Loucy (cell line): Measurements from ENCODE around the gene LILRB5.
"Not testable (repeated sequence)": the region's sequence is repeated elsewhere in the genome, so short reads cannot be mapped to it uniquely, and the experiment has no call there.

Experiments
- H2AFZ ChIP-seq: fragments of 200-600 bp; sonication (generic); 2 replicates; pipeline ENCODE4 v1.6.0; 2016; ENCODE audit warnings: antibody characterized with exemption, mild to moderate bottlenecking, low read length, moderate library complexity
- H3F3A ChIP-seq: fragments of 200-600 bp; 2 replicates; pipeline ENCODE4 v1.6.0; 2016; ENCODE audit warnings: antibody characterized with exemption, low read depth, mild to moderate bottlenecking
- H3K27me3 ChIP-seq: fragments of 200-600 bp; sonication (generic); 2 replicates; pipeline ENCODE4 v1.6.1; 2014; ENCODE audit warnings: low read length, mild to moderate bottlenecking; ENCODE audit not compliant: insufficient read depth, poor library complexity, severe bottlenecking
- H3K36me3 ChIP-seq: fragments of 200-600 bp; sonication (generic); 2 replicates; pipeline ENCODE4 v1.6.1; 2016; ENCODE audit warnings: low read length; ENCODE audit not compliant: insufficient read depth
- H3K4me1 ChIP-seq: fragments of 200-600 bp; sonication (generic); 2 replicates; pipeline ENCODE4 v1.5.1; 2014; ENCODE audit warnings: low read length, mild to moderate bottlenecking; ENCODE audit not compliant: insufficient read depth, poor library complexity, severe bottlenecking
- H3K4me2 ChIP-seq: fragments of 200-600 bp; sonication (generic); 2 replicates; pipeline ENCODE4 v1.6.0; 2014; ENCODE audit warnings: antibody characterized with exemption, low read length, low read depth, mild to moderate bottlenecking; ENCODE audit not compliant: poor library complexity, severe bottlenecking
- H3K4me3 ChIP-seq: fragments of 200-600 bp; sonication (generic); 2 replicates; pipeline ENCODE4 v1.5.1; 2014; ENCODE audit warnings: low read length, mild to moderate bottlenecking, mixed read lengths; ENCODE audit not compliant: poor library complexity, severe bottlenecking
- H3K79me2 ChIP-seq: fragments of 200-600 bp; sonication (generic); 2 replicates; pipeline ENCODE4 v1.6.1; 2014; ENCODE audit warnings: low read length; ENCODE audit not compliant: insufficient read depth
- H3K9ac ChIP-seq: fragments of 200-600 bp; sonication (generic); 2 replicates; pipeline ENCODE4 v1.6.0; 2014; ENCODE audit warnings: mild to moderate bottlenecking, low read depth, low read length, moderate library complexity; ENCODE audit not compliant: poor library complexity, severe bottlenecking
- H3K9me2 ChIP-seq: fragments of 200-600 bp; sonication (generic); replicated peaks from 2 replicates; pipeline ENCODE4 v1.6.1; 2016; ENCODE audit warnings: low read depth, low read length, mixed read lengths
- H3K9me3 ChIP-seq: fragments of 200-600 bp; sonication (generic); 2 replicates; pipeline ENCODE4 v1.6.1; 2014; ENCODE audit warnings: mild to moderate bottlenecking, antibody characterized with exemption, low read length, low read depth; ENCODE audit not compliant: insufficient read depth
- H4K20me1 ChIP-seq: fragments of 200-600 bp; sonication (generic); 2 replicates; pipeline ENCODE4 v1.6.0; 2014; ENCODE audit warnings: antibody characterized with exemption, low read length, mild to moderate bottlenecking; ENCODE audit not compliant: insufficient read depth, poor library complexity, severe bottlenecking
- EZH2phosphoT487 ChIP-seq: fragments of 200-600 bp; IDR thresholded peaks from 2 replicates; pipeline ENCODE4 v1.6.1; 2018; ENCODE audit warnings: antibody characterized with exemption, mild to moderate bottlenecking, moderate library complexity, borderline replicate concordance
- TF ChIP-seq, protein P1 (sequence below): fragments of 200-600 bp; sonication (generic); conservative IDR thresholded peaks from 2 replicates; pipeline ENCODE4 v1.5.1; 2014; ENCODE audit warnings: mild to moderate bottlenecking, antibody characterized with exemption, low read length

Gene LILRB5

DNA sequence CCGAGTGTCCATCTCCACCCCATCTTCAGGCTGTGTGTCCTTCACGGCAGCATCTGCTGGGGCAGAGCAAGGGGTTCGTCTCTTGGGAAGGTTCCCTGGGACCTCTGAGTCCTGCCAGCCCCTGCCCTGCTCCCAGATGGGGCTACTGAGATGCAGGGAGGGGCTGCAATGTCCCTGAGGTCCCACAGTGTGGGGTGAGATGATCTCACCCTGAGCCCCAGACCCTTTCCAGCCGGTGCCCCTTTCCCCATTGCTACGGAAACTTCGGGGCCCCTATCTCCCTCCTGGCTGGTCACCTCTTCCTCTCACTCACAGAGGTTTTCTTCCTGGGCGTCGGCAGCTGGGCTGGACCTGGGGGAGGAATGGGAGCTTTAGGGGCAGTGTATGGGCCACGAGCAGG is 18.9 kb upstream of the LILRB5 start:
- H3K4me3 ChIP-seq, result no peak overlapping the region
- H4K20me1 ChIP-seq, result no peaks in the 10 kb centered on the region
- TF ChIP-seq, protein P1, sequence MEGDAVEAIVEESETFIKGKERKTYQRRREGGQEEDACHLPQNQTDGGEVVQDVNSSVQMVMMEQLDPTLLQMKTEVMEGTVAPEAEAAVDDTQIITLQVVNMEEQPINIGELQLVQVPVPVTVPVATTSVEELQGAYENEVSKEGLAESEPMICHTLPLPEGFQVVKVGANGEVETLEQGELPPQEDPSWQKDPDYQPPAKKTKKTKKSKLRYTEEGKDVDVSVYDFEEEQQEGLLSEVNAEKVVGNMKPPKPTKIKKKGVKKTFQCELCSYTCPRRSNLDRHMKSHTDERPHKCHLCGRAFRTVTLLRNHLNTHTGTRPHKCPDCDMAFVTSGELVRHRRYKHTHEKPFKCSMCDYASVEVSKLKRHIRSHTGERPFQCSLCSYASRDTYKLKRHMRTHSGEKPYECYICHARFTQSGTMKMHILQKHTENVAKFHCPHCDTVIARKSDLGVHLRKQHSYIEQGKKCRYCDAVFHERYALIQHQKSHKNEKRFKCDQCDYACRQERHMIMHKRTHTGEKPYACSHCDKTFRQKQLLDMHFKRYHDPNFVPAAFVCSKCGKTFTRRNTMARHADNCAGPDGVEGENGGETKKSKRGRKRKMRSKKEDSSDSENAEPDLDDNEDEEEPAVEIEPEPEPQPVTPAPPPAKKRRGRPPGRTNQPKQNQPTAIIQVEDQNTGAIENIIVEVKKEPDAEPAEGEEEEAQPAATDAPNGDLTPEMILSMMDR, result no peak
- no peak for TF ChIP-seq EZH2phosphoT487
- H3K79me2 ChIP-seq, result no peaks in the 10 kb centered on the region
- no peaks in the 10 kb centered on the region for H3F3A ChIP-seq
- H3K9ac ChIP-seq, result no peak overlapping the region
- H3K36me3 ChIP-seq, result no peaks in the 10 kb centered on the region
- H3K4me1 ChIP-seq, result no peaks in the 10 kb centered on the region
- H3K9me3 ChIP-seq, result no peaks in the 10 kb centered on the region
- H3K27me3 ChIP-seq, result no peaks in the 10 kb centered on the region
- H3K9me2 ChIP-seq, result no peaks in the 10 kb centered on the region
- H2AFZ ChIP-seq, result no peak overlapping the region
- no peak overlapping the region for H3K4me2 ChIP-seq

DNA sequence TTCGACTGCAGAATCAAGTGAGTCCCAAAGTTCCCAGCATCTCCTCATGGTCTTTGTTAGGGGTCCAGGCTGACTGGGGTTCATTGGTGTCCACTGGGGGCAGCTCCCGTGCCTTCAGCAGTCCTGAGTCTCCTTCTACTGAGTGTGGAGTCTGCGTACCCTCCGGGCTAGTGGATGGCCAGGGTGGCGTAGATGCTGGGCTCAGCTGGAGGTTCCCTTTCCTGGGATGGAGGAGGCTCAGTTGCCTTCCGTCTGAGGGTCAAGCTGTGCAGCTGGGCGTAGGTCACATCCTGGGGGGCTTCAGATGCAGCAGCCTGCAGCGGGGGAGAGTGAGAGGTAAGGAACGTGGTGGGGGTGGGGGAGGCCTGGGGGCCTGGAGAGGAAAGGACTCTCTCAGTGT is 17.4 kb upstream of the LILRB5 start:
- not testable (repeated sequence) for H3K27me3 ChIP-seq, H3K9me3 ChIP-seq, H3K36me3 ChIP-seq, H3F3A ChIP-seq, H3K9ac ChIP-seq, H2AFZ ChIP-seq, H3K9me2 ChIP-seq, H4K20me1 ChIP-seq, H3K79me2 ChIP-seq, H3K4me3 ChIP-seq, H3K4me2 ChIP-seq, H3K4me1 ChIP-seq

DNA sequence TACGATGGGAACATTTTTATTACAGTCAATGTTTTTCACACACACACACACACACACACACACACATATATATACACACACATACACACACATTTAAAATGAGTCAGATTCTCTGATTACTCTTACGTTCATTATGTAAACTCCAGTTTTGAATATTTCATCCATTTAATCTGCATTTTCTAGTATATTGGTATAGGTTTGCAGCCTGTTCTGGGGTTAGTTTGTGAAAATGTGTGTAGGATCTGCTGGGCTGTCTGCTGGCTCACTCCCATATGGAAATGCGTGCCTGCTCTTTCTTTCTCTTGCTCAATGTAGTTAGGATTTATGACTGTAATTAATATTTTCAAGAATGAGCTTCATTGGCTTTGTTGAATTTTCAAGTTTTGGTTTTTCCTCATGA is 16.7 kb upstream of the LILRB5 start:
- Histone ChIP-seq H2AFZ (no peak overlapping the region), H3K79me2 (no peaks in the 10 kb centered on the region), H3K4me2 (no peak overlapping the region), H3F3A (no peaks in the 10 kb centered on the region), H3K9me3 (no peaks in the 10 kb centered on the region), H3K9me2 (no peaks in the 10 kb centered on the region), H3K9ac (no peak overlapping the region), H3K4me1 (no peaks in the 10 kb centered on the region), H4K20me1 (no peaks in the 10 kb centered on the region), H3K4me3 (no peak overlapping the region), H3K27me3 (no peaks in the 10 kb centered on the region), H3K36me3 (no peaks in the 10 kb centered on the region)
- no peak for TF ChIP-seq EZH2phosphoT487
- TF ChIP-seq, protein P1, result no peak

DNA sequence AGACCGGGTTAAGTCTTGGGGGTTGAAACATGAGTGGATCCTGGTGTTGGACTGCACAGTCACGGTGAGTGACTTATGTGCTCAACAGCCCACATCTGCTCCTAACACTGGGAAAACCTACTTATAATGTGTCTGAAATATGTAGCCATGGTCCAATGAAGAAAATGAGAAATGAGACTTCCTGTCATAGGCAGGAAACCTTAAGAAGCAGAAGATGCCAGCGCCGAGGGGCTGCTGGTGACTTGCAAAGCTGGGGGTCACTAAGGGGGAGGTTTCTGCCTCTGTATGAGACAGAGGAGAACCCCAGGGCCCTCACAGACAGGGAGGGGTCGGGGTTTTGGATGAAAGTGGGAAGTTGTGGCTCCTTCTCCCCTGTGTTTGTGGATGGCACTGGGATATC is 15.1 kb upstream of the LILRB5 start:
- not testable (repeated sequence) for H3K36me3 ChIP-seq, H3F3A ChIP-seq, H3K79me2 ChIP-seq, H3K9me2 ChIP-seq, H3K4me2 ChIP-seq, H4K20me1 ChIP-seq, H3K4me3 ChIP-seq, H2AFZ ChIP-seq, H3K9ac ChIP-seq, H3K27me3 ChIP-seq, H3K9me3 ChIP-seq, H3K4me1 ChIP-seq

DNA sequence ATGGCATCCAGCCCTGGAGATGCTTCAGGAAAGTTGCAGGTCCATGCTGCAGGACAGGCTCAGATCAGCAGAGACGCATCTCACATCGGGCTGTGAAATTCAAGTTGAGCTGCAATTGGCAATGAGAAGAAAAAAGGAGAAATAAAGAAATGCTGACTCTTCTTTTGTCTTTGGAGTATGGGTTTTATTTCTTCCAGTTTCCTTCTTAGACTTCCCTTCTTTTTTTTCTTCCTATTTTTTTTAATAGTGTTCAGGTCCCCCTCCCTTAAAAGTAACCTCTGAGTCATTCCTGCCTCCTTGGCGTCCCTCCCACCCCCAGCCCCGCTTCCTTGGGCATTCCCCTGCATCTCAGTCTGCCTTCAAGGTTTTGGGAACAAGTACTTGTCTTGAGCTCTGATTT is 14.5 kb upstream of the LILRB5 start:
- H3K9me3 ChIP-seq, H3K4me3 ChIP-seq, H3K9me2 ChIP-seq: not testable (repeated sequence)

More for the DNA sequence above, 14.5 kb upstream of the LILRB5 start:
- not testable (repeated sequence) for H3K4me2 ChIP-seq, H3K79me2 ChIP-seq, H3F3A ChIP-seq, H3K27me3 ChIP-seq, H3K9ac ChIP-seq, H2AFZ ChIP-seq, H3K36me3 ChIP-seq, H3K4me1 ChIP-seq, H4K20me1 ChIP-seq
